ENCODE measurements around the gene JAKMIP1. TPM values are rescaled to one million over a fixed set of nuclear protein-coding genes. Genes with fewer than 3 reads are reported as not detected.
A peak's percentile ranks its signal among the peaks of the same experiment; 100 is the strongest.

The JAKMIP1 gene
- total RNA-seq, 1 donor from 2014 or later, result 0.64 TPM

GRCh38 chr4:6124386-6125102 is 75.8 kb downstream of the JAKMIP1 start:
- Histone ChIP-seq H3K36me3 (no peaks in the 10 kb centered on the region), H3K27me3 (no peaks in the 10 kb centered on the region), H3K4me1 (no peaks in the 10 kb centered on the region), H3K27ac (no peak overlapping the region), H3K9me3 (no peaks in the 10 kb centered on the region), H3K4me3 (no peak overlapping the region)
- DNase-seq (peak; percentile 37), ATAC-seq (no peak)
- intact Hi-C loops (cut with DNase I), result no loop called here
- TF ChIP-seq, protein P1, sequence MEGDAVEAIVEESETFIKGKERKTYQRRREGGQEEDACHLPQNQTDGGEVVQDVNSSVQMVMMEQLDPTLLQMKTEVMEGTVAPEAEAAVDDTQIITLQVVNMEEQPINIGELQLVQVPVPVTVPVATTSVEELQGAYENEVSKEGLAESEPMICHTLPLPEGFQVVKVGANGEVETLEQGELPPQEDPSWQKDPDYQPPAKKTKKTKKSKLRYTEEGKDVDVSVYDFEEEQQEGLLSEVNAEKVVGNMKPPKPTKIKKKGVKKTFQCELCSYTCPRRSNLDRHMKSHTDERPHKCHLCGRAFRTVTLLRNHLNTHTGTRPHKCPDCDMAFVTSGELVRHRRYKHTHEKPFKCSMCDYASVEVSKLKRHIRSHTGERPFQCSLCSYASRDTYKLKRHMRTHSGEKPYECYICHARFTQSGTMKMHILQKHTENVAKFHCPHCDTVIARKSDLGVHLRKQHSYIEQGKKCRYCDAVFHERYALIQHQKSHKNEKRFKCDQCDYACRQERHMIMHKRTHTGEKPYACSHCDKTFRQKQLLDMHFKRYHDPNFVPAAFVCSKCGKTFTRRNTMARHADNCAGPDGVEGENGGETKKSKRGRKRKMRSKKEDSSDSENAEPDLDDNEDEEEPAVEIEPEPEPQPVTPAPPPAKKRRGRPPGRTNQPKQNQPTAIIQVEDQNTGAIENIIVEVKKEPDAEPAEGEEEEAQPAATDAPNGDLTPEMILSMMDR (IDR thresholded peaks at IDR 0.05), result no peak

- no peaks in the 10 kb centered on the region for H3K9me3 ChIP-seq
- no peaks in the 10 kb centered on the region for H3K27me3 ChIP-seq
- ATAC-seq (no peak), DNase-seq (peak; percentile 46)
- no peak overlapping the region for H3K27ac ChIP-seq
- TF ChIP-seq, protein P1 (IDR thresholded peaks at IDR 0.05), result no peak
- H3K36me3 ChIP-seq, result no peaks in the 10 kb centered on the region
- intact Hi-C loops (cut with DNase I), result no loop called here
- H3K4me3 ChIP-seq, result no peak overlapping the region
- H3K4me1 ChIP-seq, result no peaks in the 10 kb centered on the region
These were observed 76.4 kb downstream of the JAKMIP1 start for GRCh38 chr4:6123976-6124375.

DNA sequence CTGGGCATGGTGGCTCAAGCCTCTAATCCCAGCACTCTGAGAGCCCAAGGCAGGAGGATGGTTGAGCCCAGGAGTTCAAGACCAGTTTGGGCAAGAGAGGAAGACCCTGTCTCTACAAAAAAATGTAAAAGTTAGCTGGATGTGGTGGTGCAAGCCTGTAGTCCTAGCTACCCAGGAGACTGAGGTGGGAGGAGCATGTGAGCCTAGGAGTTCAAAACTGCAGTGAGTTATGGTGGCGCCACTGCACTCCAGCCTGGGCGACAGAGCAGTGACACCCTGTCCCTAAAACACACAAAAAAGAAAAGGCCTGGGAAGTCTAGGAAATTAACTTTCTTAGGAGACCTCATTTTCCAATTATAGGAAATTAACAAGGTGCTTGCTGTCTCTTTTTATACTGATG is 76.8 kb downstream of the JAKMIP1 start:
- Histone ChIP-seq H3K36me3 (no peaks in the 10 kb centered on the region), H3K9me3 (no peaks in the 10 kb centered on the region), H3K4me3 (no peak overlapping the region), H3K4me1 (no peaks in the 10 kb centered on the region), H3K27me3 (no peaks in the 10 kb centered on the region), H3K27ac (no peak overlapping the region)
- ATAC-seq, result no peak
- intact Hi-C loops (cut with DNase I), result no loop called here
- TF ChIP-seq, protein P1 (IDR thresholded peaks at IDR 0.05), result no peak
- no peak for DNase-seq

GRCh38 chr4:6123116-6123515 is 77.2 kb downstream of the JAKMIP1 start:
- H3K36me3 ChIP-seq, result no peaks in the 10 kb centered on the region
- DNase-seq (no peak), ATAC-seq (no peak)
- no peak overlapping the region for H3K27ac ChIP-seq
- H3K27me3 ChIP-seq, result no peaks in the 10 kb centered on the region
- TF ChIP-seq, protein P1 (IDR thresholded peaks at IDR 0.05), result no peak
- no peak overlapping the region for H3K4me3 ChIP-seq
- intact Hi-C loops (cut with DNase I), result no loop called here
- no peaks in the 10 kb centered on the region for H3K9me3 ChIP-seq
- no peaks in the 10 kb centered on the region for H3K4me1 ChIP-seq

- Histone ChIP-seq H3K27me3 (no peaks in the 10 kb centered on the region), H3K9me3 (no peaks in the 10 kb centered on the region), H3K4me1 (no peaks in the 10 kb centered on the region), H3K27ac (no peak overlapping the region), H3K4me3 (no peak overlapping the region), H3K36me3 (no peaks in the 10 kb centered on the region)
- DNase-seq (peak; percentile 34), ATAC-seq (no peak)
- TF ChIP-seq, protein P1 (IDR thresholded peaks at IDR 0.05), result no peak
- intact Hi-C loops (cut with DNase I), result no loop called here
These were observed 77.9 kb downstream of the JAKMIP1 start for GRCh38 chr4:6122496-6122895.

GRCh38 chr4:6121941-6122340 is 78.4 kb downstream of the JAKMIP1 start:
- no peak for ATAC-seq

More at GRCh38 chr4:6121941-6122340, 78.4 kb downstream of the JAKMIP1 start:
- intact Hi-C loops (cut with DNase I), result no loop called here
- TF ChIP-seq, protein P1 (IDR thresholded peaks at IDR 0.05), result no peak
- no peaks in the 10 kb centered on the region for H3K36me3 ChIP-seq
- H3K4me3 ChIP-seq, result no peak overlapping the region
- no peaks in the 10 kb centered on the region for H3K4me1 ChIP-seq
- no peaks in the 10 kb centered on the region for H3K27me3 ChIP-seq
- H3K27ac ChIP-seq, result no peak overlapping the region
- H3K9me3 ChIP-seq, result no peaks in the 10 kb centered on the region
- DNase-seq, result no peak
